Ishikawa (cell line): ENCODE measurements around the gene DISP1.

Experiments used
- CEBPB ChIP-seq: IDR thresholded peaks from 2 replicates; pipeline ENCODE4 v1.6.1; 2012
- CREB1 ChIP-seq: IDR thresholded peaks from 2 replicates; pipeline ENCODE4 v1.6.1; 2012; ENCODE audit warnings: low read depth
- EGR1 ChIP-seq: IDR thresholded peaks from 2 replicates; pipeline ENCODE4 v1.6.1; 2012
- EP300 ChIP-seq: IDR thresholded peaks from 2 replicates; pipeline ENCODE4 v1.6.1; 2012; ENCODE audit warnings: borderline replicate concordance
- FOXM1 ChIP-seq: IDR thresholded peaks from 2 replicates; pipeline ENCODE4 v1.6.1; 2012; ENCODE audit warnings: low read depth, borderline replicate concordance
- MAX ChIP-seq: IDR thresholded peaks from 2 replicates; pipeline ENCODE4 v1.6.1; 2012
- NFIC ChIP-seq: IDR thresholded peaks from 2 replicates; pipeline ENCODE4 v1.6.1; 2012
- RAD21 ChIP-seq: IDR thresholded peaks from 2 replicates; pipeline ENCODE4 v1.6.1; 2012; ENCODE audit warnings: low read depth
- REST ChIP-seq: IDR thresholded peaks from 2 replicates; pipeline ENCODE4 v1.6.1; 2012; ENCODE audit warnings: low read depth, mild to moderate bottlenecking
- TAF1 ChIP-seq: IDR thresholded peaks from 2 replicates; pipeline ENCODE4 v1.6.1; 2012; ENCODE audit warnings: low read depth, mild to moderate bottlenecking
- TCF12 ChIP-seq: IDR thresholded peaks from 2 replicates; pipeline ENCODE4 v1.6.1; 2012; ENCODE audit warnings: low read depth
- TEAD4 ChIP-seq: IDR thresholded peaks from 2 replicates; pipeline ENCODE4 v1.6.1; 2012
- USF1 ChIP-seq: IDR thresholded peaks from 2 replicates; pipeline ENCODE4 v1.6.1; 2012
- YY1 ChIP-seq: IDR thresholded peaks from 2 replicates; pipeline ENCODE4 v1.6.1; 2012; ENCODE audit warnings: low read depth
- ZBTB7A ChIP-seq: IDR thresholded peaks from 2 replicates; pipeline ENCODE4 v1.6.1; 2012; ENCODE audit warnings: low read depth

The DISP1 gene

GRCh38 chr1:222788402-222789156 is 26.3 kb upstream of the DISP1 start:
- no peak for TF ChIP-seq ZBTB7A
- TF ChIP-seq CREB1: no peak

GRCh38 chr1:222790115-222790514 is 24.7 kb upstream of the DISP1 start:
- no peak for TF ChIP-seq TCF12
- no peak for TF ChIP-seq YY1
- TF ChIP-seq USF1: no peak
- TF ChIP-seq CREB1: no peak

- TF ChIP-seq CREB1: no peak
These were observed 24.3 kb upstream of the DISP1 start for GRCh38 chr1:222790520-222790919.

- TF ChIP-seq RAD21: no peak
- TF ChIP-seq YY1: no peak
- TF ChIP-seq USF1: no peak
- TF ChIP-seq ZBTB7A: no peak
- TF ChIP-seq TCF12: no peak
- TF ChIP-seq EP300: no peak
- no peak for TF ChIP-seq NFIC
- no peak for TF ChIP-seq TEAD4
- TF ChIP-seq CREB1: no peak
- TF ChIP-seq FOXM1: no peak
These were observed 23.7 kb upstream of the DISP1 start for GRCh38 chr1:222791006-222791710.

GRCh38 chr1:222792744-222793143 is 22.1 kb upstream of the DISP1 start:
- TF ChIP-seq TAF1: no peak
- no peak for TF ChIP-seq FOXM1
- no peak for TF ChIP-seq YY1
- no peak for TF ChIP-seq ZBTB7A
- TF ChIP-seq RAD21: peak; percentile 85
- no peak for TF ChIP-seq TEAD4
- no peak for TF ChIP-seq USF1
- no peak for TF ChIP-seq EGR1

- TF ChIP-seq USF1 (no peak), RAD21 (peak; percentile 38; the same call in 1 of the 2 replicates)
These were observed 20.0 kb upstream of the DISP1 start for GRCh38 chr1:222794656-222795474.

- TF ChIP-seq RAD21 (peak; percentile 18; the same call in 1 of the 2 replicates), TAF1 (no peak), TEAD4 (peak; percentile 39; the same call in 1 of the 2 replicates), TCF12 (peak; percentile 50; the same call in 1 of the 2 replicates), EGR1 (no peak), NFIC (peak; percentile 21; the same call in 1 of the 2 replicates), CEBPB (no peak), MAX (peak; percentile 28; the same call in 1 of the 2 replicates), EP300 (peak; percentile 73), ZBTB7A (no peak)
These were observed 16.7 kb upstream of the DISP1 start for GRCh38 chr1:222798116-222798515.

GRCh38 chr1:222798975-222799374 is 15.9 kb upstream of the DISP1 start:
- TF ChIP-seq NFIC: no peak
- TF ChIP-seq ZBTB7A: no peak
- TF ChIP-seq TEAD4: no peak
- no peak for TF ChIP-seq FOXM1
- no peak for TF ChIP-seq RAD21
- no peak for TF ChIP-seq USF1
- TF ChIP-seq MAX: no peak
- no peak for TF ChIP-seq TAF1
- TF ChIP-seq REST: no peak
- TF ChIP-seq CREB1: no peak
- no peak for TF ChIP-seq EGR1
- no peak for TF ChIP-seq TCF12
- no peak for TF ChIP-seq EP300
- TF ChIP-seq YY1: no peak
- no peak for TF ChIP-seq CEBPB
